Forelimb muscle (tissue), 1 donor: ENCODE results near the gene SREBF1. TPM values are rescaled to one million over a fixed set of nuclear protein-coding genes. Genes with fewer than 3 reads are reported as not detected.

Experiments used
- DNase-seq: peaks from one replicate; pipeline ENCODE4 v3.0.0-alpha.2; 2013; ENCODE audit warnings: low read depth
- polyA plus RNA-seq: library from polyadenylated mRNA; unstranded; fragments of 120-200 nt; gene quantifications from one replicate; pipeline ENCODE4 v1.2.1, GENCODE V29; 2013; ENCODE audit not compliant: insufficient read length

Gene SREBF1
- polyA plus RNA-seq, 1 donor: 33.2 TPM

- DNase-seq: no peak
Measured at GRCh38 chr17:17859909-17860765, 23.4 kb upstream of the SREBF1 start.

- DNase-seq: no peak
Measured at GRCh38 chr17:17857496-17857895, 20.7 kb upstream of the SREBF1 start.

GRCh38 chr17:17856386-17856785, 19.6 kb upstream of the SREBF1 start:
- no peak for DNase-seq

- no peak for DNase-seq
Measured at GRCh38 chr17:17855976-17856375, 19.2 kb upstream of the SREBF1 start.

- DNase-seq: no peak
Measured at GRCh38 chr17:17853811-17854447, 17.1 kb upstream of the SREBF1 start.

GRCh38 chr17:17852930-17853329, 16.1 kb upstream of the SREBF1 start:
- DNase-seq: no peak

GRCh38 chr17:17851103-17852002, 14.6 kb upstream of the SREBF1 start:
- DNase-seq: no peak

- no peak for DNase-seq
Measured at GRCh38 chr17:17849845-17850373, 13.1 kb upstream of the SREBF1 start.

GRCh38 chr17:17849147-17849820, 12.5 kb upstream of the SREBF1 start:
- no peak for DNase-seq

- no peak for DNase-seq
Measured at GRCh38 chr17:17848311-17849082, 11.7 kb upstream of the SREBF1 start.

GRCh38 chr17:17847726-17848125, 10.9 kb upstream of the SREBF1 start:
- no peak for DNase-seq

- DNase-seq: no peak
Measured at GRCh38 chr17:17847118-17847689, 10.4 kb upstream of the SREBF1 start.

GRCh38 chr17:17846645-17847044, 9.9 kb upstream of the SREBF1 start:
- no peak for DNase-seq

GRCh38 chr17:17846003-17846402, 9.2 kb upstream of the SREBF1 start:
- no peak for DNase-seq

- DNase-seq: no peak
Measured at GRCh38 chr17:17845046-17845775, 8.4 kb upstream of the SREBF1 start.

GRCh38 chr17:17844500-17844899, 7.7 kb upstream of the SREBF1 start:
- DNase-seq: no peak

- DNase-seq: no peak
Measured at GRCh38 chr17:17844079-17844478, 7.3 kb upstream of the SREBF1 start.

GRCh38 chr17:17843096-17843495, 6.3 kb upstream of the SREBF1 start:
- no peak for DNase-seq

- no peak for DNase-seq
Measured at GRCh38 chr17:17842111-17842876, 5.5 kb upstream of the SREBF1 start.
